KMS-11 (cell line): ENCODE measurements around the gene FZD8.

Experiments
- H2AFZ ChIP-seq: fragments of 200-600 bp; sonication (generic); 2 replicates; pipeline ENCODE4 v1.6.1; 2016; ENCODE audit warnings: antibody characterized with exemption, mixed run types, low read depth
- H3K27ac ChIP-seq: fragments of 200-600 bp; sonication (generic); 2 replicates; pipeline ENCODE4 v1.6.1; 2016; ENCODE audit warnings: mild to moderate bottlenecking, mixed run types
- H3K27me3 ChIP-seq: fragments of 200-600 bp; sonication (generic); 2 replicates; pipeline ENCODE4 v1.6.1; 2017; ENCODE audit warnings: mild to moderate bottlenecking, low read depth, mixed run types, moderate library complexity; ENCODE audit not compliant: insufficient read depth
- H3K36me3 ChIP-seq: fragments of 200-600 bp; sonication (generic); 2 replicates; pipeline ENCODE4 v1.6.1; 2017; ENCODE audit warnings: mild to moderate bottlenecking, mixed run types; ENCODE audit not compliant: insufficient read depth
- H3K4me1 ChIP-seq: fragments of 200-600 bp; sonication (generic); 2 replicates; pipeline ENCODE4 v1.6.1; 2016; ENCODE audit warnings: mild to moderate bottlenecking, low read depth, mixed run types; ENCODE audit not compliant: poor library complexity, severe bottlenecking
- H3K4me2 ChIP-seq: fragments of 200-600 bp; sonication (generic); 2 replicates; pipeline ENCODE4 v1.7.0; 2016; ENCODE audit warnings: mild to moderate bottlenecking, mixed run types
- H3K4me3 ChIP-seq: fragments of 200-600 bp; sonication (generic); IDR thresholded peaks from 2 replicates; pipeline ENCODE4 v1.6.1; 2017; ENCODE audit warnings: low read depth, low read length, mixed read lengths; ENCODE audit not compliant: insufficient read depth
- H3K79me2 ChIP-seq: fragments of 200-600 bp; sonication (generic); 2 replicates; pipeline ENCODE4 v1.6.1; 2016; ENCODE audit warnings: low read depth, mixed run types; ENCODE audit not compliant: insufficient read depth
- H3K9ac ChIP-seq: fragments of 200-600 bp; sonication (generic); 2 replicates; pipeline ENCODE4 v1.6.1; 2016; ENCODE audit warnings: mild to moderate bottlenecking, mixed run types
- H4K20me1 ChIP-seq: fragments of 200-600 bp; sonication (generic); 2 replicates; pipeline ENCODE4 v1.6.1; 2016; ENCODE audit warnings: mild to moderate bottlenecking, mixed run types; ENCODE audit not compliant: insufficient read depth
- CTCF ChIP-seq: fragments of 200-600 bp; sonication (generic); conservative IDR thresholded peaks from 2 replicates; pipeline ENCODE4 v1.6.1; 2017; ENCODE audit warnings: low read depth, mild to moderate bottlenecking, antibody characterized with exemption, low read length, moderate library complexity, mixed read lengths

Gene FZD8

GRCh38 chr10:35614312-35614711, 27.8 kb downstream of the FZD8 start:
- H3K4me1 ChIP-seq, result no peaks in the 10 kb centered on the region
- no peak overlapping the region for H3K4me3 ChIP-seq
- no peaks in the 10 kb centered on the region for H3K36me3 ChIP-seq
- no peak overlapping the region for H3K9ac ChIP-seq
- TF ChIP-seq CTCF, result no peak
- no peak overlapping the region for H3K4me2 ChIP-seq
- H2AFZ ChIP-seq, result no peak overlapping the region
- no peaks in the 10 kb centered on the region for H4K20me1 ChIP-seq
- H3K27me3 ChIP-seq, result no peaks in the 10 kb centered on the region
- no peaks in the 10 kb centered on the region for H3K79me2 ChIP-seq
- H3K27ac ChIP-seq, result no peak overlapping the region

GRCh38 chr10:35613597-35614226, 28.4 kb downstream of the FZD8 start:
- no peaks in the 10 kb centered on the region for H3K4me1 ChIP-seq
- H3K27me3 ChIP-seq, result no peaks in the 10 kb centered on the region
- no peaks in the 10 kb centered on the region for H3K36me3 ChIP-seq
- H3K79me2 ChIP-seq, result no peaks in the 10 kb centered on the region
- TF ChIP-seq CTCF, result no peak
- no peak overlapping the region for H3K9ac ChIP-seq
- H2AFZ ChIP-seq, result no peak overlapping the region
- H3K4me2 ChIP-seq, result no peak overlapping the region
- H3K4me3 ChIP-seq, result no peak overlapping the region
- H4K20me1 ChIP-seq, result no peaks in the 10 kb centered on the region
- no peak overlapping the region for H3K27ac ChIP-seq

- TF ChIP-seq CTCF, result no peak
- Histone ChIP-seq H3K36me3 (no peaks in the 10 kb centered on the region), H4K20me1 (no peaks in the 10 kb centered on the region), H3K4me2 (no peak overlapping the region), H3K27ac (no peak overlapping the region), H3K4me3 (no peak overlapping the region), H3K4me1 (no peaks in the 10 kb centered on the region), H3K9ac (no peak overlapping the region), H3K79me2 (no peaks in the 10 kb centered on the region), H3K27me3 (no peaks in the 10 kb centered on the region), H2AFZ (no peak overlapping the region)
Observed at GRCh38 chr10:35613107-35613440, 29.0 kb downstream of the FZD8 start.

- no peaks in the 10 kb centered on the region for H3K79me2 ChIP-seq
- H3K4me2 ChIP-seq, result no peak overlapping the region
- H3K4me1 ChIP-seq, result no peaks in the 10 kb centered on the region
- no peak overlapping the region for H3K27ac ChIP-seq
- no peaks in the 10 kb centered on the region for H3K27me3 ChIP-seq
- no peak overlapping the region for H3K4me3 ChIP-seq
- H4K20me1 ChIP-seq, result no peaks in the 10 kb centered on the region
- H3K9ac ChIP-seq, result no peak overlapping the region
- no peak overlapping the region for H2AFZ ChIP-seq
- H3K36me3 ChIP-seq, result no peaks in the 10 kb centered on the region
- TF ChIP-seq CTCF, result no peak
Observed at GRCh38 chr10:35612385-35613106, 29.6 kb downstream of the FZD8 start.
